HG02798 (cell line): ENCODE measurements around the gene NRXN3.

ENCODE experiments used
- ATAC-seq: cut with Tn5 transposase; IDR thresholded peaks from one replicate; pipeline ENCODE4 v1.9.1; 2021; ENCODE audit warnings: mild to moderate bottlenecking; ENCODE audit not compliant: unreplicated experiment, poor library complexity

NRXN3 gene

GRCh38 chr14:78959674-78960264 is 789.6 kb downstream of the NRXN3 start:
- ATAC-seq: peak; percentile 82

GRCh38 chr14:78967111-78967809 is 797.1 kb downstream of the NRXN3 start:
- ATAC-seq: no peak

- no peak for ATAC-seq
Observed at GRCh38 chr14:78968265-78968664, 798.1 kb downstream of the NRXN3 start.

GRCh38 chr14:78970677-78971076 is 800.5 kb downstream of the NRXN3 start:
- ATAC-seq: no peak

GRCh38 chr14:78972440-78972839 is 802.3 kb downstream of the NRXN3 start:
- no peak for ATAC-seq

- no peak for ATAC-seq
Observed at GRCh38 chr14:78974691-78975090, 804.5 kb downstream of the NRXN3 start.

- no peak for ATAC-seq
Observed at GRCh38 chr14:78975734-78976133, 805.6 kb downstream of the NRXN3 start.

GRCh38 chr14:78978896-78979295 is 808.7 kb downstream of the NRXN3 start:
- ATAC-seq: no peak

- no peak for ATAC-seq
Observed at GRCh38 chr14:78982551-78982950, 812.4 kb downstream of the NRXN3 start.

- no peak for ATAC-seq
Observed at GRCh38 chr14:78983126-78983525, 813.0 kb downstream of the NRXN3 start.

- ATAC-seq: no peak
Observed at GRCh38 chr14:78985668-78986381, 815.7 kb downstream of the NRXN3 start.

- ATAC-seq: no peak
Observed at GRCh38 chr14:78986989-78987388, 816.8 kb downstream of the NRXN3 start.

GRCh38 chr14:78989221-78989620 is 819.0 kb downstream of the NRXN3 start:
- no peak for ATAC-seq

- no peak for ATAC-seq
Observed at GRCh38 chr14:78992867-78993266, 822.7 kb downstream of the NRXN3 start.

- no peak for ATAC-seq
Observed at GRCh38 chr14:78997811-78998210, 827.6 kb downstream of the NRXN3 start.

GRCh38 chr14:79009286-79009685 is 839.1 kb downstream of the NRXN3 start:
- no peak for ATAC-seq

GRCh38 chr14:79011091-79011919 is 841.1 kb downstream of the NRXN3 start:
- no peak for ATAC-seq

GRCh38 chr14:79011920-79012204 is 841.7 kb downstream of the NRXN3 start:
- no peak for ATAC-seq

GRCh38 chr14:79016828-79017505 is 846.8 kb downstream of the NRXN3 start:
- ATAC-seq: no peak

- ATAC-seq: no peak
Observed at GRCh38 chr14:79017561-79017960, 847.4 kb downstream of the NRXN3 start.
